Endodermal cell (in vitro differentiated cells): ENCODE results near the gene ZDHHC4. TPM values are rescaled to one million over a fixed set of nuclear protein-coding genes. Genes with fewer than 3 reads are reported as not detected.
A peak's percentile ranks its signal among the peaks of the same experiment; 100 is the strongest.

ENCODE experiments used
- DNase-seq: peaks from one replicate; pipeline ENCODE4 v3.0.0-alpha.2; 2017
- H3K27ac ChIP-seq: 2 replicates; pipeline ENCODE4 v1.5.1; 2013; ENCODE audit warnings: mild to moderate bottlenecking, low read depth, low read length, moderate library complexity
- H3K27me3 ChIP-seq: 2 replicates; pipeline ENCODE4 v1.6.1; 2013; ENCODE audit warnings: mild to moderate bottlenecking, low read length, moderate library complexity; ENCODE audit not compliant: insufficient read depth, control insufficient read depth, poor library complexity, severe bottlenecking
- H3K36me3 ChIP-seq: 2 replicates; pipeline ENCODE4 v1.7.0; 2013; ENCODE audit warnings: mild to moderate bottlenecking, low read length, moderate library complexity; ENCODE audit not compliant: control insufficient read depth, insufficient read depth
- H3K4me1 ChIP-seq: one replicate; pipeline ENCODE4 v1.7.0; 2013; ENCODE audit warnings: low read length; ENCODE audit not compliant: control insufficient read depth, insufficient read depth
- H3K4me3 ChIP-seq: 2 replicates; pipeline ENCODE4 v1.5.1; 2013; ENCODE audit warnings: mild to moderate bottlenecking, low read length, moderate library complexity
- H3K9ac ChIP-seq: 2 replicates; pipeline ENCODE4 v1.6.1; 2013; ENCODE audit warnings: mild to moderate bottlenecking, low read length, moderate library complexity; ENCODE audit not compliant: poor library complexity, severe bottlenecking; ENCODE audit errors: extremely low read depth
- H3K9me3 ChIP-seq: 2 replicates; pipeline ENCODE4 v1.6.1; 2013; ENCODE audit warnings: mild to moderate bottlenecking, low read length, moderate library complexity; ENCODE audit not compliant: control insufficient read depth
- H3K27ac Mint-ChIP-seq: 2 replicates; pipeline ENCODE4 v1.8.0; 2020; ENCODE audit warnings: mixed read lengths
- H3K27me3 Mint-ChIP-seq: 2 replicates; pipeline ENCODE4 v1.8.0; 2021; ENCODE audit warnings: mild to moderate bottlenecking, mixed read lengths; ENCODE audit not compliant: insufficient read depth
- H3K36me3 Mint-ChIP-seq: 2 replicates; pipeline ENCODE4 v1.8.0; 2020; ENCODE audit warnings: low read depth, mixed read lengths
- H3K4me1 Mint-ChIP-seq: 2 replicates; pipeline ENCODE4 v1.8.0; 2020; ENCODE audit warnings: mixed read lengths
- H3K4me3 Mint-ChIP-seq: 2 replicates; pipeline ENCODE4 v1.8.0; 2020; ENCODE audit warnings: mild to moderate bottlenecking, moderate library complexity, mixed read lengths
- H3K9me3 Mint-ChIP-seq: 2 replicates; pipeline ENCODE4 v1.8.0; 2020; ENCODE audit warnings: mild to moderate bottlenecking, mixed read lengths
- WGBS, 2 experiments: methylation state at CpG; one replicate each; pipeline versions ENCODE4 v1.1.5 to v1.1.7; 2013; ENCODE audit warnings: missing lambda C conversion rate in 2 of 2, mixed read lengths in 1 of 2; ENCODE audit not compliant: insufficient coverage in 1 of 2, insufficient read length in 1 of 2; 5-methylcytosine and 5-hydroxymethylcytosine counted together
- total RNA-seq, 2 donors: library from RNA; stranded (reverse); fragmentation: NEBNext Ultra II Directional in 1 of 2; extraction: Animal tissue kit (Norgen Biotek cat#: 25700) in 1 of 2; gene quantifications; 2 replicates in 1 of 2; 3 replicates in 1 of 2; pipeline ENCODE4 v1.2.1, GENCODE V29; 2021
- TF ChIP-seq, protein P1 (sequence below): fragments of 200-600 bp; sonication (generic); conservative IDR thresholded peaks from 2 replicates; pipeline ENCODE4 v1.5.0; 2021; ENCODE audit warnings: antibody characterized with exemption, mild to moderate bottlenecking

Gene ZDHHC4
- total RNA-seq, 2 donors from 2014 or later = 79.1 to 85.6 TPM

DNA sequence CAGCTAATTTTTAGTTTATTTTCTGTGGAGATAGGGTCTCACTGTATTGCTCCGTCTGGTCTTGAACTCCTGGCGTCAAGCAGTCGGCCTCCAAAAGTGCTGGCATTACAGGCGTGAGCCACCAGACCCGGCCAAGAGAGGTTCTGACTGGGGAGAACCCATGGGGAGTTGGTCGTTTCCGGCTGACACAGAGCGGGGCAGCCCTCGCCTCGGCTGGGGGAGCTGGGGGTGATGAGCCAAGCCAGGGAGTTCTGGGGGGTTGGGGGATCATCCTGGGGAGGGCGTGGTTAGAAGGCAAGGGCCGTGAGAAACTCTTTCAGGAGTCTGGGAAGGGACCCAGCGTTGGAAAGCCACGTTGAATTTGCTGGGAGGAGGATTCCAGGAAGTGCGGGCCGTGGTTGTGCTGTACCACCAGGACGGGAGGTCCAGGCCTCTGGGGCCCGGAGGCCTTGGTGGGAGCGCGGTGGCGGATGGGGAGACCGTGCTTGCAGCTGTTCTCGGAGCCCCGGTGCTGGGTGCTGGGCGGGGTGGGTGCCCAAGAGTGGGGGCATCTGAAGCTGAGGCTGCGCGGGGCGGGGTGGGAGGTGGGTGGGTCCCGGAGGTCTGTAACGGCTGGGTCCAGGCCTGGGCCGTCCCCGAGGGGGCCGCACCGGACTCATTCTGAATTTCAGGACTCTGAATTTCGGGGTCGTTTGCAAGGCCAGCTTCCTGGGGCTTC is 29.8 kb downstream of the ZDHHC4 start:
- Histone ChIP-seq H3K4me3 (no peak overlapping the region), H3K27ac (no peak overlapping the region), H3K4me1 (no peaks in the 10 kb centered on the region), H3K36me3 (peaks cover 18% of the 10 kb centered on the region), H3K9me3 (no peaks in the 10 kb centered on the region), H3K27me3 (no peaks in the 10 kb centered on the region), H3K9ac (no peak overlapping the region)
- no peak overlapping the region for H3K4me3 Mint-ChIP-seq
- TF ChIP-seq, protein P1, sequence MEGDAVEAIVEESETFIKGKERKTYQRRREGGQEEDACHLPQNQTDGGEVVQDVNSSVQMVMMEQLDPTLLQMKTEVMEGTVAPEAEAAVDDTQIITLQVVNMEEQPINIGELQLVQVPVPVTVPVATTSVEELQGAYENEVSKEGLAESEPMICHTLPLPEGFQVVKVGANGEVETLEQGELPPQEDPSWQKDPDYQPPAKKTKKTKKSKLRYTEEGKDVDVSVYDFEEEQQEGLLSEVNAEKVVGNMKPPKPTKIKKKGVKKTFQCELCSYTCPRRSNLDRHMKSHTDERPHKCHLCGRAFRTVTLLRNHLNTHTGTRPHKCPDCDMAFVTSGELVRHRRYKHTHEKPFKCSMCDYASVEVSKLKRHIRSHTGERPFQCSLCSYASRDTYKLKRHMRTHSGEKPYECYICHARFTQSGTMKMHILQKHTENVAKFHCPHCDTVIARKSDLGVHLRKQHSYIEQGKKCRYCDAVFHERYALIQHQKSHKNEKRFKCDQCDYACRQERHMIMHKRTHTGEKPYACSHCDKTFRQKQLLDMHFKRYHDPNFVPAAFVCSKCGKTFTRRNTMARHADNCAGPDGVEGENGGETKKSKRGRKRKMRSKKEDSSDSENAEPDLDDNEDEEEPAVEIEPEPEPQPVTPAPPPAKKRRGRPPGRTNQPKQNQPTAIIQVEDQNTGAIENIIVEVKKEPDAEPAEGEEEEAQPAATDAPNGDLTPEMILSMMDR = no peak
- peak overlapping the region; percentile 26 for H3K27ac Mint-ChIP-seq
- no peaks in the 10 kb centered on the region for H3K4me1 Mint-ChIP-seq
- WGBS, 2 experiments = 94 to 96% methylated on average over 14 to 36 of the region's 36 CpGs
- no peak for DNase-seq
- no peaks in the 10 kb centered on the region for H3K9me3 Mint-ChIP-seq
- H3K36me3 Mint-ChIP-seq = peaks cover 56% of the 10 kb centered on the region
- H3K27me3 Mint-ChIP-seq = no peaks in the 10 kb centered on the region

DNA sequence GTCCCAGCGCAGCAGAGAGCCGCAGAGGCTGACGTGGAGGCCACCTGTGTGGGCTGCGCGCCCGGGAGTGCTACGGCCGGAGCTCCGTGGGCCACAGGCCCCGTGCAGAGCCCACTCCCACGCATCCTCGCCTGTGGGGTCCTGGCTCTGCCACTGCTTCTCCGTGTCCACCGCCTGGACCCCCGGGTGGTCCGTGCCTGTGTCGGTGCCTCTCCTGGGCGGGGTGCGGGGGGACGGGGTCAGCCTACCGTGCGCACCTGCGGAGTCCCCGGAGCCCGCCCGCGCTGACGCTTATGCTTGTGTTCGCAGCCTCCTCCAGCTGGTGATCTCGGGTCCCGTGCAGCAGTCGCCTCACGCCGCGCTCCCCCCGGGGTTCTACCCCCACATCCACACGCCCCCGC is 30.4 kb downstream of the ZDHHC4 start:
- Histone ChIP-seq H3K9ac (no peak overlapping the region), H3K4me3 (no peak overlapping the region), H3K27me3 (no peaks in the 10 kb centered on the region), H3K36me3 (peaks cover 13% of the 10 kb centered on the region), H3K9me3 (no peaks in the 10 kb centered on the region), H3K4me1 (no peaks in the 10 kb centered on the region), H3K27ac (no peak overlapping the region)
- no peak for DNase-seq
- peaks cover 50% of the 10 kb centered on the region for H3K36me3 Mint-ChIP-seq
- H3K4me1 Mint-ChIP-seq = no peaks in the 10 kb centered on the region
- H3K27ac Mint-ChIP-seq = no peak overlapping the region
- TF ChIP-seq, protein P1 = no peak
- H3K4me3 Mint-ChIP-seq = no peak overlapping the region
- H3K27me3 Mint-ChIP-seq = peaks cover under 1% of the 10 kb centered on the region
- H3K9me3 Mint-ChIP-seq = no peaks in the 10 kb centered on the region
- 96% methylated on average over 31 to 38 of the region's 38 CpGs for WGBS, 2 experiments

DNA sequence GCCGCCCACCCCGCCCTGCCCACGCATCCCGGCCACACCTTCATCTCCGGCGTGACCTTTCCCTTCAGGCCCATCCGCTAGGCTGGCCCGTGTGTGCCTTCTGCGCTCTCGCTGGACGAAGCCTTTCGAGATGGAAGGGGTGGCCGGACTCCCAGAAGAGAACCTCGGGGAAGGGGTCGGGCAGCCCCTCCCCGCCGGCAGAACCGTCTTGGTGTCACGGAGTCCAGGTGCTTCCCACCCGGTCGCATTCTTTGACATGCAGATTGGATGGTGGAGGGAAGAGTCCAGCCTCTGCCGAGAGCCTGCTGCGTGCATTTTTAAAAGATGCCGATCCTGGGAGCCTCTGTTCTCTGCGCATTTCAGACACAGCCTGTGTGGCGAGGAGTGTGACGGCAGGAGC is 30.8 kb downstream of the ZDHHC4 start:
- Histone ChIP-seq H3K4me1 (no peaks in the 10 kb centered on the region), H3K27me3 (no peaks in the 10 kb centered on the region), H3K9ac (no peak overlapping the region), H3K9me3 (no peaks in the 10 kb centered on the region), H3K36me3 (peaks cover 10% of the 10 kb centered on the region), H3K27ac (no peak overlapping the region), H3K4me3 (no peak overlapping the region)
- peaks cover 45% of the 10 kb centered on the region for H3K36me3 Mint-ChIP-seq
- peaks cover 4% of the 10 kb centered on the region for H3K27me3 Mint-ChIP-seq
- no peaks in the 10 kb centered on the region for H3K4me1 Mint-ChIP-seq
- WGBS, 2 experiments = 94 to 98% methylated on average over 24 to 27 of the region's 27 CpGs
- H3K9me3 Mint-ChIP-seq = no peaks in the 10 kb centered on the region
- no peak overlapping the region for H3K4me3 Mint-ChIP-seq
- no peak overlapping the region for H3K27ac Mint-ChIP-seq
- no peak for DNase-seq
- TF ChIP-seq, protein P1 = no peak
